Measurements from ENCODE around the gene TNFAIP2.
"Not testable (repeated sequence)": the region's sequence is repeated elsewhere in the genome, so short reads cannot be mapped to it uniquely, and the experiment has no call there.

The TNFAIP2 gene

GRCh38 chr14:103135333-103136260 is 12.3 kb downstream of the TNFAIP2 start:
- DNase-seq: no peak

GRCh38 chr14:103136388-103137271 is 13.4 kb downstream of the TNFAIP2 start:
- peak; percentile 60 for DNase-seq

GRCh38 chr14:103137689-103138300 is 14.5 kb downstream of the TNFAIP2 start:
- no peak for DNase-seq

- no peak for DNase-seq
Measured at GRCh38 chr14:103138301-103139131, 15.3 kb downstream of the TNFAIP2 start.

- no peak for DNase-seq
Measured at GRCh38 chr14:103139132-103140025, 16.1 kb downstream of the TNFAIP2 start.

- peak; percentile 21 for DNase-seq
Measured at GRCh38 chr14:103140316-103141109, 17.3 kb downstream of the TNFAIP2 start.

GRCh38 chr14:103141117-103141796 is 18.0 kb downstream of the TNFAIP2 start:
- DNase-seq: peak; percentile 71

- DNase-seq: no peak
Measured at GRCh38 chr14:103142026-103142425, 18.8 kb downstream of the TNFAIP2 start.

GRCh38 chr14:103142721-103143302 is 19.6 kb downstream of the TNFAIP2 start:
- DNase-seq: no peak

GRCh38 chr14:103143506-103143905 is 20.2 kb downstream of the TNFAIP2 start:
- no peak for DNase-seq

- DNase-seq: peak; percentile 20
Measured at GRCh38 chr14:103144085-103144484, 20.8 kb downstream of the TNFAIP2 start.

- no peak for DNase-seq
Measured at GRCh38 chr14:103146141-103146709, 23.0 kb downstream of the TNFAIP2 start.

GRCh38 chr14:103149351-103150237 is 26.3 kb downstream of the TNFAIP2 start:
- no peak for DNase-seq

GRCh38 chr14:103151270-103151945 is 28.1 kb downstream of the TNFAIP2 start:
- no peak for DNase-seq

- DNase-seq: peak; percentile 45
Measured at GRCh38 chr14:103155010-103155409, 31.7 kb downstream of the TNFAIP2 start.

GRCh38 chr14:103155416-103155815 is 32.2 kb downstream of the TNFAIP2 start:
- DNase-seq: not testable (repeated sequence)

GRCh38 chr14:103155826-103156394 is 32.6 kb downstream of the TNFAIP2 start:
- DNase-seq: no peak

All from hematopoietic multipotent progenitor cell treated with erythropoietin and hydrocortisone succinate and interleukin-3 and kit ligand, for 4 days (in vitro differentiated cells).